Neural progenitor cell (in vitro differentiated cells): Measurements from ENCODE around the gene CLPTM1. TPM values are rescaled to one million over a fixed set of nuclear protein-coding genes. Genes with fewer than 3 reads are reported as not detected.

Experiments
- DNase-seq: peaks from one replicate; pipeline ENCODE4 v3.0.0-alpha.2; 2016; ENCODE audit warnings: low spot score
- H2AFZ ChIP-seq: fragments of 200-600 bp; sonication (generic); replicated peaks from 2 replicates; pipeline ENCODE4 v1.6.1; 2016; ENCODE audit warnings: antibody characterized with exemption
- H3F3A ChIP-seq: fragments of 200-600 bp; sonication (generic); 2 replicates; pipeline ENCODE4 v1.6.1; 2016; ENCODE audit warnings: antibody characterized with exemption, low read depth
- H3K27ac ChIP-seq: fragments of 200-600 bp; sonication (generic); 2 replicates; pipeline ENCODE4 v1.5.1; 2016; ENCODE audit warnings: mild to moderate bottlenecking
- H3K27me3 ChIP-seq: fragments of 200-600 bp; sonication (generic); 2 replicates; pipeline ENCODE4 v1.6.1; 2016; ENCODE audit warnings: mild to moderate bottlenecking, moderate library complexity
- H3K36me3 ChIP-seq: fragments of 200-600 bp; sonication (generic); 2 replicates; pipeline ENCODE4 v1.5.1; 2016
- H3K4me1 ChIP-seq: fragments of 200-600 bp; sonication (generic); 2 replicates; pipeline ENCODE4 v1.6.1; 2016; ENCODE audit warnings: mixed run types
- H3K4me2 ChIP-seq: fragments of 200-600 bp; sonication (generic); 2 replicates; pipeline ENCODE4 v1.6.1; 2016
- H3K4me3 ChIP-seq: fragments of 200-600 bp; sonication (generic); 2 replicates; pipeline ENCODE4 v1.5.1; 2016
- H3K79me2 ChIP-seq: fragments of 200-600 bp; sonication (generic); 2 replicates; pipeline ENCODE4 v1.6.1; 2016; ENCODE audit warnings: low read depth
- H3K9ac ChIP-seq: fragments of 200-600 bp; sonication (generic); 2 replicates; pipeline ENCODE4 v1.6.1; 2016
- H3K9me3 ChIP-seq: fragments of 200-600 bp; sonication (generic); 2 replicates; pipeline ENCODE4 v1.5.1; 2016; ENCODE audit warnings: low read depth
- H4K20me1 ChIP-seq: fragments of 200-600 bp; sonication (generic); 2 replicates; pipeline ENCODE4 v1.6.1; 2016; ENCODE audit warnings: low read depth
- H3K27ac Mint-ChIP-seq: 3 replicates; pipeline ENCODE4 v1.8.0; 2021; ENCODE audit warnings: mixed read lengths
- H3K27me3 Mint-ChIP-seq: 2 replicates; pipeline ENCODE4 v1.8.0; 2022; ENCODE audit warnings: low read depth, mild to moderate bottlenecking, inconsistent platforms, moderate library complexity, mixed read lengths; ENCODE audit not compliant: insufficient read depth
- H3K36me3 Mint-ChIP-seq: 3 replicates; pipeline ENCODE4 v1.8.0; 2021; ENCODE audit warnings: mixed read lengths
- H3K4me1 Mint-ChIP-seq: 3 replicates; pipeline ENCODE4 v1.8.0; 2021; ENCODE audit warnings: mixed read lengths
- H3K4me3 Mint-ChIP-seq: 3 replicates; pipeline ENCODE4 v1.8.0; 2021; ENCODE audit warnings: mild to moderate bottlenecking, moderate library complexity, mixed read lengths
- H3K9me3 Mint-ChIP-seq: 3 replicates; pipeline ENCODE4 v1.8.0; 2020; ENCODE audit warnings: mixed read lengths
- CTCF ChIP-seq: fragments of 200-600 bp; sonication (generic); IDR thresholded peaks from 2 replicates; pipeline ENCODE4 v1.5.1; 2017; ENCODE audit warnings: antibody characterized with exemption, mild to moderate bottlenecking
- EZH2 ChIP-seq: fragments of 200-600 bp; sonication (generic); IDR thresholded peaks from 2 replicates; pipeline ENCODE4 v1.6.1; 2017; ENCODE audit warnings: antibody characterized with exemption, mild to moderate bottlenecking, moderate library complexity
- EZH2phosphoT487 ChIP-seq: fragments of 200-600 bp; sonication (generic); IDR thresholded peaks from 2 replicates; pipeline ENCODE4 v1.6.1; 2017; ENCODE audit warnings: antibody characterized with exemption
- total RNA-seq: library from RNA; depleted of rRNA; stranded (reverse); fragments of >200 nt; gene quantifications from 2 replicates; pipeline ENCODE4 v1.2.3, GENCODE V29; 2015; ENCODE audit warnings: low replicate concordance

CLPTM1 gene
- total RNA-seq, 1 donor from 2014 or later = 12.1 TPM

- Mint-ChIP-seq H3K36me3 (no peaks in the 10 kb centered on the region), H3K27me3 (peaks cover 2% of the 10 kb centered on the region), H3K4me1 (no peaks in the 10 kb centered on the region), H3K9me3 (no peaks in the 10 kb centered on the region), H3K27ac (no peak overlapping the region), H3K4me3 (no peak overlapping the region)
- Histone ChIP-seq H3K4me1 (no peaks in the 10 kb centered on the region), H3K79me2 (no peaks in the 10 kb centered on the region), H3K27ac (no peak overlapping the region), H3K9ac (no peak overlapping the region), H3K4me3 (no peak overlapping the region), H3K36me3 (no peaks in the 10 kb centered on the region), H3F3A (no peaks in the 10 kb centered on the region), H4K20me1 (no peaks in the 10 kb centered on the region), H3K27me3 (no peaks in the 10 kb centered on the region), H3K4me2 (no peak overlapping the region), H3K9me3 (no peaks in the 10 kb centered on the region), H2AFZ (no peak overlapping the region)
- TF ChIP-seq CTCF = no peak
- no peak for TF ChIP-seq EZH2phosphoT487
- no peak for TF ChIP-seq EZH2
- DNase-seq = no peak
Measured at GRCh38 chr19:45020071-45020470, 64.9 kb downstream of the CLPTM1 start.

GRCh38 chr19:45021971-45022370 is 66.8 kb downstream of the CLPTM1 start:
- Mint-ChIP-seq H3K36me3 (no peaks in the 10 kb centered on the region), H3K9me3 (no peaks in the 10 kb centered on the region), H3K27ac (no peak overlapping the region), H3K4me3 (no peak overlapping the region), H3K27me3 (peaks cover 8% of the 10 kb centered on the region), H3K4me1 (no peaks in the 10 kb centered on the region)
- Histone ChIP-seq H3K4me1 (no peaks in the 10 kb centered on the region), H3F3A (no peaks in the 10 kb centered on the region), H3K4me2 (no peak overlapping the region), H3K27ac (no peak overlapping the region), H3K9ac (no peak overlapping the region), H3K36me3 (no peaks in the 10 kb centered on the region), H2AFZ (no peak overlapping the region), H3K4me3 (no peak overlapping the region), H3K79me2 (no peaks in the 10 kb centered on the region), H3K27me3 (no peaks in the 10 kb centered on the region), H4K20me1 (no peaks in the 10 kb centered on the region), H3K9me3 (no peaks in the 10 kb centered on the region)
- no peak for TF ChIP-seq EZH2phosphoT487
- no peak for TF ChIP-seq CTCF
- TF ChIP-seq EZH2 = no peak
- DNase-seq = no peak

GRCh38 chr19:45023048-45023447 is 67.9 kb downstream of the CLPTM1 start:
- no peaks in the 10 kb centered on the region for H3K9me3 Mint-ChIP-seq
- H3K36me3 Mint-ChIP-seq = no peaks in the 10 kb centered on the region
- no peak for DNase-seq
- Histone ChIP-seq H3K9me3 (no peaks in the 10 kb centered on the region), H3K4me1 (no peaks in the 10 kb centered on the region), H3K27ac (no peak overlapping the region), H3K36me3 (no peaks in the 10 kb centered on the region), H3K4me2 (no peak overlapping the region), H4K20me1 (no peaks in the 10 kb centered on the region), H3K9ac (no peak overlapping the region), H3K4me3 (no peak overlapping the region), H2AFZ (no peak overlapping the region), H3K27me3 (no peaks in the 10 kb centered on the region), H3F3A (no peaks in the 10 kb centered on the region), H3K79me2 (no peaks in the 10 kb centered on the region)
- H3K27ac Mint-ChIP-seq = no peak overlapping the region
- TF ChIP-seq EZH2 (no peak), CTCF (no peak), EZH2phosphoT487 (no peak)
- H3K4me3 Mint-ChIP-seq = no peak overlapping the region
- peaks cover 9% of the 10 kb centered on the region for H3K27me3 Mint-ChIP-seq
- no peaks in the 10 kb centered on the region for H3K4me1 Mint-ChIP-seq
